ENCODE data around the gene GRB10. TPM values are rescaled to one million over a fixed set of nuclear protein-coding genes. Genes with fewer than 3 reads are reported as not detected.

GRB10 gene
- total RNA-seq, 4 donors from 2014 or later: 3.5 to 35.1 (median 9.2) TPM

- DNase-seq: no peak
- no peak for TF ChIP-seq POLR2A (IDR thresholded peaks at IDR 0.05)
- TF ChIP-seq, protein P1, sequence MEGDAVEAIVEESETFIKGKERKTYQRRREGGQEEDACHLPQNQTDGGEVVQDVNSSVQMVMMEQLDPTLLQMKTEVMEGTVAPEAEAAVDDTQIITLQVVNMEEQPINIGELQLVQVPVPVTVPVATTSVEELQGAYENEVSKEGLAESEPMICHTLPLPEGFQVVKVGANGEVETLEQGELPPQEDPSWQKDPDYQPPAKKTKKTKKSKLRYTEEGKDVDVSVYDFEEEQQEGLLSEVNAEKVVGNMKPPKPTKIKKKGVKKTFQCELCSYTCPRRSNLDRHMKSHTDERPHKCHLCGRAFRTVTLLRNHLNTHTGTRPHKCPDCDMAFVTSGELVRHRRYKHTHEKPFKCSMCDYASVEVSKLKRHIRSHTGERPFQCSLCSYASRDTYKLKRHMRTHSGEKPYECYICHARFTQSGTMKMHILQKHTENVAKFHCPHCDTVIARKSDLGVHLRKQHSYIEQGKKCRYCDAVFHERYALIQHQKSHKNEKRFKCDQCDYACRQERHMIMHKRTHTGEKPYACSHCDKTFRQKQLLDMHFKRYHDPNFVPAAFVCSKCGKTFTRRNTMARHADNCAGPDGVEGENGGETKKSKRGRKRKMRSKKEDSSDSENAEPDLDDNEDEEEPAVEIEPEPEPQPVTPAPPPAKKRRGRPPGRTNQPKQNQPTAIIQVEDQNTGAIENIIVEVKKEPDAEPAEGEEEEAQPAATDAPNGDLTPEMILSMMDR (IDR thresholded peaks at IDR 0.05): no peak
- no peak overlapping the region for H3K4me3 ChIP-seq
- WGBS, 2 donors: 31 to 35% methylated on average over 4 to 5 of the region's 5 CpGs
- H3K27me3 ChIP-seq: peaks cover 0 to 57% (median 0%) of the 10 kb centered on the region in 4 donors
- no peak overlapping the region for H3K27ac ChIP-seq
- intact Hi-C loops (cut with DNase I): no loop called here
- no peaks in the 10 kb centered on the region for H3K9me3 ChIP-seq
- H3K4me1 ChIP-seq: peaks cover 0 to 19% (median 3%) of the 10 kb centered on the region in 3 donors
- H3K36me3 ChIP-seq: no peaks in the 10 kb centered on the region
These were observed 22.9 kb upstream of the GRB10 start for GRCh38 chr7:50805447-50806125.

DNA sequence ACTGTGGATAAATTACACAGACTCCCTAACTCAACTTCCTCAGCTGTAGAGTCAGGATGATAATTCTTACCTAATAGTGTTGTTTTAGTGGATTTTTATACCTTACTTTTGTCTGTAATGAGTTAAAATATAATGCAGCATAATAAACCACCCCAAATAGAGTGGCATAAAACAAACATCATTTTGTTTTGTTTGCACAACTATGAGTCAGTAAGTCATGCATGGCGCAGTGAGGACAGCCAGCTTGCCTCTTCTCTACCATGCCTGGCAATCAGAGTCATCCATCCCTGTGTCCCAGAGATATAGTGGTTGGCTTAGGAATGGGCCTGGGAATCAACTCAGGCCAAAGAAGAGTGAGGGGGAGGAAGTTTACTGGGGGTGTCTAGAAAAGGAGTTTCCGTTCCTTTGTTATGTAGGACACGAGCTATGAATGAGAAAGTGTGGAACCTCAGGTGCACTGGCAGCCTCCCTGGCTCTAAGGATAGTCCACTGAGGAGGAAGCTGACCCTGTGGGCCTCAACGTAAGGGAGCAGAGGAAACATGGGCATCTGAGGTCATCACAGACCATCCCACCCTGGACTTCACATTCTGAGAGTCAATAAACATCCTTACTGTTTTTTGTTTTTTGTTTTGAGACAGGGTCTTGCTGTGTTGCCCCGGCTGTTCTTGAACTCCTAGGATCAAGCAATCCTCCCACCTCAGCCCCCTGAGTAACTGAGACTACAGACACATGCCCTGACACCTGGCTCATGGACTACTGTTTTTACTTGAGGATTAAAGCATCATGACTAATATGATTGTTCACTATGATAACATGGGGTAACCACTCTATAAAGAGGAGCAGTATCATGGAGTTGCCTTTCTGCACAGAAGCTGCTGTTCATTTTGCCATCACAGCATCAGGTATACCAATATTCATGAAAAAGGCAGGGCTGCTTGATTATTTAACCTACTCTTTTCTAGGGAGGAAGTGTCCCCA, 21.0 kb upstream of the GRB10 start:
- no peak for DNase-seq
- intact Hi-C loops (cut with DNase I): no loop called here
- Histone ChIP-seq H3K27ac (no peak overlapping the region), H3K4me3 (no peak overlapping the region), H3K27me3 (peaks cover 0 to 39% (median 0%) of the 10 kb centered on the region in 4 donors), H3K36me3 (no peaks in the 10 kb centered on the region), H3K4me1 (peaks cover 0 to 5% (median 3%) of the 10 kb centered on the region in 3 donors), H3K9me3 (no peaks in the 10 kb centered on the region)
- 78% methylated on average over 5 of the region's 5 CpGs for WGBS, 2 donors
- TF ChIP-seq, protein P1 (IDR thresholded peaks at IDR 0.05): no peak
- no peak for TF ChIP-seq POLR2A (IDR thresholded peaks at IDR 0.05)

- Histone ChIP-seq H3K27me3 (peaks cover 0 to 33% (median 0%) of the 10 kb centered on the region in 4 donors), H3K27ac (no peak overlapping the region), H3K36me3 (no peaks in the 10 kb centered on the region), H3K4me3 (no peak overlapping the region), H3K4me1 (no peaks in the 10 kb centered on the region), H3K9me3 (no peaks in the 10 kb centered on the region)
- no peak for DNase-seq
- TF ChIP-seq, protein P1 (IDR thresholded peaks at IDR 0.05): no peak
- no peak for TF ChIP-seq POLR2A (IDR thresholded peaks at IDR 0.05)
- intact Hi-C loops (cut with DNase I): no loop called here
- 75 to 83% methylated on average over 1 of the region's 1 CpG for WGBS, 2 donors
These were observed 19.2 kb upstream of the GRB10 start for GRCh38 chr7:50801907-50802306.

DNA sequence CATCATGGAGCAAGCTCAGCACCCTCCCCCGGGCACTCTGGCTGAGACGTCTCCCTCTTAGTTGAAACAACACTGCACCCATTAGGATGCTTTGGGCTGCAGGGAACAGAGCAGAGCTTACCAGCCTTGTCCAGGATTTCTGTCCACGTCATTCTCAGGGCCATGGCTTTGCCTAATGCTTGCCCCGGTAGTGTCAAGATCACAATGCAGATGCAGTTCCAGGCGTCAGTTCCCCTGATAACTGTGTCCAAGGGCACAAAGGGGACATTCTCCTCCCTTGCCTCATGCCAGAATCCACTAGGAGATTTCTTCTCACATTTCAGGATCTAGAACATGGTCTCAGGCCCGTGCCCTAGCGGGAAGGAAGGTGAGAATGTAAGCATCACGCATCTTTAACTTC, 17.2 kb upstream of the GRB10 start:
- intact Hi-C loops (cut with DNase I): no loop called here
- Histone ChIP-seq H3K4me3 (no peak overlapping the region), H3K27ac (no peak overlapping the region), H3K27me3 (peaks cover 0 to 27% (median 0%) of the 10 kb centered on the region in 4 donors), H3K36me3 (no peaks in the 10 kb centered on the region), H3K9me3 (no peaks in the 10 kb centered on the region), H3K4me1 (no peaks in the 10 kb centered on the region)
- no peak for DNase-seq
- 87 to 100% methylated on average over 3 to 7 of the region's 8 CpGs for WGBS, 2 donors
- TF ChIP-seq, protein P1 (IDR thresholded peaks at IDR 0.05): no peak
- TF ChIP-seq POLR2A (IDR thresholded peaks at IDR 0.05): no peak

GRCh38 chr7:50798126-50798525, 15.4 kb upstream of the GRB10 start:
- TF ChIP-seq, protein P1 (IDR thresholded peaks at IDR 0.05): no peak
- TF ChIP-seq POLR2A (IDR thresholded peaks at IDR 0.05): no peak
- intact Hi-C loops (cut with DNase I): no loop called here

More at GRCh38 chr7:50798126-50798525, 15.4 kb upstream of the GRB10 start:
- no peaks in the 10 kb centered on the region for H3K9me3 ChIP-seq
- H3K4me3 ChIP-seq: no peak overlapping the region
- no peaks in the 10 kb centered on the region for H3K4me1 ChIP-seq
- WGBS, 2 donors: 93 to 96% methylated on average over 2 of the region's 2 CpGs
- no peaks in the 10 kb centered on the region for H3K36me3 ChIP-seq
- H3K27ac ChIP-seq: no peak overlapping the region
- peaks cover 0 to 30% (median 0%) of the 10 kb centered on the region in 4 donors for H3K27me3 ChIP-seq
- DNase-seq: no peak
